ENCODE measurements around the gene EZR. TPM values are rescaled to one million over a fixed set of nuclear protein-coding genes. Genes with fewer than 3 reads are reported as not detected.

The EZR gene
- polyA plus RNA-seq, 3 donors: 68.1 to 95.8 (median 86.3) TPM

- H3K9ac ChIP-seq (ENCODE audit: insufficient read depth, low read length, poor library complexity, severe bottlenecking): no peak overlapping the region
- no peaks in the 10 kb centered on the region for H3K9me3 ChIP-seq (replicated peaks in 1 of 2; ENCODE audit: control insufficient read depth in 1 of 2, insufficient read depth in 1 of 2, low read length in 2 of 2)
- Mint-ChIP-seq H3K27me3 (ENCODE audit: low read depth in 3 of 3) (peaks cover 0 to 2% (median 0%) of the 10 kb centered on the region in 3 donors), H3K4me1 (peaks cover 29% of the 10 kb centered on the region), H3K36me3 (no peaks in the 10 kb centered on the region), H3K9me3 (no peaks in the 10 kb centered on the region), H3K4me3 (no peak overlapping the region), H3K27ac (peak overlapping the region in 1 of 7 donors; percentile 21)
- no peak for DNase-seq
- peaks cover 18 to 26% of the 10 kb centered on the region in 2 donors for H3K4me1 ChIP-seq (ENCODE audit: control insufficient read depth in 1 of 2, insufficient read depth in 2 of 2, low read length in 2 of 2)
- H4K20me1 ChIP-seq (ENCODE audit: insufficient read depth, low read length): no peaks in the 10 kb centered on the region
- TF ChIP-seq, protein P1, sequence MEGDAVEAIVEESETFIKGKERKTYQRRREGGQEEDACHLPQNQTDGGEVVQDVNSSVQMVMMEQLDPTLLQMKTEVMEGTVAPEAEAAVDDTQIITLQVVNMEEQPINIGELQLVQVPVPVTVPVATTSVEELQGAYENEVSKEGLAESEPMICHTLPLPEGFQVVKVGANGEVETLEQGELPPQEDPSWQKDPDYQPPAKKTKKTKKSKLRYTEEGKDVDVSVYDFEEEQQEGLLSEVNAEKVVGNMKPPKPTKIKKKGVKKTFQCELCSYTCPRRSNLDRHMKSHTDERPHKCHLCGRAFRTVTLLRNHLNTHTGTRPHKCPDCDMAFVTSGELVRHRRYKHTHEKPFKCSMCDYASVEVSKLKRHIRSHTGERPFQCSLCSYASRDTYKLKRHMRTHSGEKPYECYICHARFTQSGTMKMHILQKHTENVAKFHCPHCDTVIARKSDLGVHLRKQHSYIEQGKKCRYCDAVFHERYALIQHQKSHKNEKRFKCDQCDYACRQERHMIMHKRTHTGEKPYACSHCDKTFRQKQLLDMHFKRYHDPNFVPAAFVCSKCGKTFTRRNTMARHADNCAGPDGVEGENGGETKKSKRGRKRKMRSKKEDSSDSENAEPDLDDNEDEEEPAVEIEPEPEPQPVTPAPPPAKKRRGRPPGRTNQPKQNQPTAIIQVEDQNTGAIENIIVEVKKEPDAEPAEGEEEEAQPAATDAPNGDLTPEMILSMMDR (IDR thresholded peaks at IDR 0.05): no peak
- H2AFZ ChIP-seq (ENCODE audit: insufficient read depth, low read depth, low read length, poor library complexity, severe bottlenecking): no peak overlapping the region
- intact Hi-C loops (cut with micrococcal nuclease): no loop called here
- no peak overlapping the region for H3K4me2 ChIP-seq (replicated peaks; ENCODE audit: extremely low read depth, low read length, poor library complexity, severe bottlenecking)
- H3K4me3 ChIP-seq (replicated peaks in 1 of 3; ENCODE audit: low read depth in 2 of 3, low read length in 3 of 3): no peak overlapping the region
- 0% methylated on average over 1 of the region's 3 CpGs for WGBS (ENCODE audit: insufficient coverage)
- no peaks in the 10 kb centered on the region for H3K36me3 ChIP-seq (replicated peaks in 1 of 2; ENCODE audit: control insufficient read depth in 1 of 2, insufficient read depth in 2 of 2, low read length in 2 of 2)
- H3K27ac ChIP-seq (ENCODE audit: low read depth in 1 of 2, low read length in 2 of 2): no peak overlapping the region
- no peaks in the 10 kb centered on the region for H3K27me3 ChIP-seq (ENCODE audit: control insufficient read depth in 2 of 2, insufficient read depth in 2 of 2, low read length in 2 of 2)
- no peaks in the 10 kb centered on the region for H3K79me2 ChIP-seq (ENCODE audit: insufficient read depth, low read length)
Measured at GRCh38 chr6:158841358-158841757, 22.2 kb upstream of the EZR start.

DNA sequence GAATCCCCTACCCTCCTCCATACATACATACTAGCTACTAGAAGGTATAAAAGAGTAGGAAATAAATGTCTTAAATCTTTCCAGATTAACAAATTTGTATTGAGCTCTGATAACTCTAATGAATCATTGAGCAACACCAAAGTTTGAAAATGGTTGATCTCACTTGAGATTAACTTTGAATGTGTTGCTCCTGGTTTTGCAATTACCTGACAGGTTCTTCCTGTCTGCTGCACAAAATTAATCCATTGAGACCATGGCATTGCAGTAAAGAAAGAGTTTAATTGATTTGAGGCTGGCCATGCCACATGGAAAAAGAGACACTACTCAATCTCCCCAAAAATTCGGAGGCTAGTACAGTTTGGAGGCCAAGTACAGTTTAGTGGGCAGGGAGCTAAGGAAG is 21.3 kb upstream of the EZR start:
- intact Hi-C loops (cut with micrococcal nuclease): no loop called here
- no peak overlapping the region for H3K27ac Mint-ChIP-seq

More for the DNA sequence above, 21.3 kb upstream of the EZR start:
- H3K9me3 ChIP-seq (replicated peaks in 1 of 2; ENCODE audit: control insufficient read depth in 1 of 2, insufficient read depth in 1 of 2, low read length in 2 of 2): no peaks in the 10 kb centered on the region
- H3K27ac ChIP-seq (ENCODE audit: low read depth in 1 of 2, low read length in 2 of 2): no peak overlapping the region
- no peak overlapping the region for H3K4me2 ChIP-seq (replicated peaks; ENCODE audit: extremely low read depth, low read length, poor library complexity, severe bottlenecking)
- no peak overlapping the region for H3K4me3 Mint-ChIP-seq
- peaks cover 22 to 32% of the 10 kb centered on the region in 2 donors for H3K4me1 ChIP-seq (ENCODE audit: control insufficient read depth in 1 of 2, insufficient read depth in 2 of 2, low read length in 2 of 2)
- peaks cover 0 to 3% (median 0%) of the 10 kb centered on the region in 3 donors for H3K27me3 Mint-ChIP-seq (ENCODE audit: low read depth in 3 of 3)
- no peaks in the 10 kb centered on the region for H3K27me3 ChIP-seq (ENCODE audit: control insufficient read depth in 2 of 2, insufficient read depth in 2 of 2, low read length in 2 of 2)
- no peaks in the 10 kb centered on the region for H3K36me3 Mint-ChIP-seq
- no peaks in the 10 kb centered on the region for H4K20me1 ChIP-seq (ENCODE audit: insufficient read depth, low read length)
- TF ChIP-seq, protein P1 (IDR thresholded peaks at IDR 0.05): no peak
- H3K79me2 ChIP-seq (ENCODE audit: insufficient read depth, low read length): no peaks in the 10 kb centered on the region
- no peaks in the 10 kb centered on the region for H3K9me3 Mint-ChIP-seq
- H2AFZ ChIP-seq (ENCODE audit: insufficient read depth, low read depth, low read length, poor library complexity, severe bottlenecking): no peak overlapping the region
- H3K4me1 Mint-ChIP-seq: peaks cover 34% of the 10 kb centered on the region
- H3K4me3 ChIP-seq (replicated peaks in 1 of 3; ENCODE audit: low read depth in 2 of 3, low read length in 3 of 3): no peak overlapping the region
- DNase-seq: no peak
- WGBS (ENCODE audit: insufficient coverage): no CpG with 5 or more reads among the region's 1 CpG
- no peaks in the 10 kb centered on the region for H3K36me3 ChIP-seq (replicated peaks in 1 of 2; ENCODE audit: control insufficient read depth in 1 of 2, insufficient read depth in 2 of 2, low read length in 2 of 2)
- no peak overlapping the region for H3K9ac ChIP-seq (ENCODE audit: insufficient read depth, low read length, poor library complexity, severe bottlenecking)
